Measurements from ENCODE around the gene NRL.

Gene NRL

DNA sequence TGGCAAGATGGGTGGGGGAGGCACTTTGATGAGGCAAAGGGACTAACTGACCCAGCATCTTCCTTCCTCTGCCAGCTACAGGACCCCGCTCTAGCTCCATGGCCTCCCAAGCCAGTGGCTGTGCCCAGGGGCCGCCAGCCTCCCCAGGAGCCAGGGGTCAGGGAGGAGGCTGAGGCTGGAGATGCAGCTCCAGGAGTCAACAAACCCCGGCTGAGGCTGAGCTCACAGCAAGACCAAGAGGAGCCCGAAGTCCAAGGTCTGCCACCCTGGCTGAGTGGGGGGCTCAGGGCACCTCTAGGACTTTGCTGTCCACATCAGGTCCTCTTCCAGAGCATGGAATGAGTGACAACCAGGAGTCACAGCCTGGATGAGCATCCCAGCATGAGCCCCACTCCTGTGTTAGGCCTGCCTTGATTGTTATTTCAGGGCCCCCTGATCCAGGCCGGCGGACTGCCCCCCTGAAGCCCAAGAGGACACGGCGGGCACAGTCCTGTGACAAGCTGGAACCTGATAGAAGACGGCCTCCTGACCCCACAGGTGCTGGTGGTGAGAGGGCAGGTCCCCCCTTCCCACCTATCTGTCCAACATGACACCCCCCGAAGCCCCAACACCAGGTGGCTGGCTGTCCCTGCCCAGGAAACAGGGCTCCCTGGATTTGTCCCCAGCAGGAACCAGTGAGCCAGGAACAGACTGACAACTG lies 45.9 kb downstream of the NRL start:
- no peak for DNase-seq (ENCODE audit: low read depth in 3 of 3, low spot score in 1 of 3)

DNA sequence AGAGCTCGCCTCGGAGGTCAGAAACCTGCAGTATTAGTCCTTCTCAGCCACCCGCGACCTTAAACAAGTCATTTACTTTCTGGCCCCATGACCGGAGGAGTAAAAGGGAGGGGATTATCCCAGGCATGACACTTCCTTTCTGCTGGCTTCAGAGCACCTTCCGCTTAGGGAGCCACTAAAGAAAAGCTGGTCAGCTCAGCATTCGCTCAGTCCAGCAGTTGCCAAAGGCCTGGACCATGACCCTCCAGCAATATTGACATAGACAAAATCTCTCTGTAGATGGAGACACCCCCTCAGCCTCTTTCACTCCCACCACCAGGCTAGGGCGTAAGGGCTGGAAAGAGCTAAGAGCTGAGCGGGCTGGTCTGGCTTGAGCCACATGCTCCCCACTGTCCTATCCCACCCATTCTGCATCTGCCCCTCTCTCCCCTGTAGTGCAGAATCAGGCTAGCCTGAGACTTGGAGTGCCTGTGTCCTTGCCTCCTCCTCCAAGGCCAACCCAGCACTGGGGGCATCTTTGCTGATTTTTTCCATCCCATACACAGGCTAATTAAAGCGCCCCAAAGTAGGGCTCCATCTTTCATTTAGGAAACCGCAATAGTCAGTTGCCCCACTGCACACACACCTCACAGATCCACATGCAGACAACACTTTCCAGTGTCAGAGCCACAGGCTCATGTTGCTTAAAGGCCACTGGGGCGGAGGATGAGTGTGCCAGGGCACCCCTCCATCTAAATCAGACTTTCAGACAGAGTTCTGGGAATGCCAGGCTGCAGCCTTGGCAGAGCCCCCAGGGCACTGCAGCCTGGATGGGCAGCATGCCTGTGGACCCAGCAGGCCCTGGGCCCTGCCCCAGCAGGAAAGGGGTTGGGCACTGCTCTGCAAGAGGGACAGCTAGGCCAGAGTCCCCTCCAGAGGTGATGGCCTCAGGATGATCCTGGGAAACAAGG lies 47.3 kb downstream of the NRL start:
- DNase-seq (ENCODE audit: low read depth in 3 of 3, low spot score in 1 of 3), result no peak

DNA sequence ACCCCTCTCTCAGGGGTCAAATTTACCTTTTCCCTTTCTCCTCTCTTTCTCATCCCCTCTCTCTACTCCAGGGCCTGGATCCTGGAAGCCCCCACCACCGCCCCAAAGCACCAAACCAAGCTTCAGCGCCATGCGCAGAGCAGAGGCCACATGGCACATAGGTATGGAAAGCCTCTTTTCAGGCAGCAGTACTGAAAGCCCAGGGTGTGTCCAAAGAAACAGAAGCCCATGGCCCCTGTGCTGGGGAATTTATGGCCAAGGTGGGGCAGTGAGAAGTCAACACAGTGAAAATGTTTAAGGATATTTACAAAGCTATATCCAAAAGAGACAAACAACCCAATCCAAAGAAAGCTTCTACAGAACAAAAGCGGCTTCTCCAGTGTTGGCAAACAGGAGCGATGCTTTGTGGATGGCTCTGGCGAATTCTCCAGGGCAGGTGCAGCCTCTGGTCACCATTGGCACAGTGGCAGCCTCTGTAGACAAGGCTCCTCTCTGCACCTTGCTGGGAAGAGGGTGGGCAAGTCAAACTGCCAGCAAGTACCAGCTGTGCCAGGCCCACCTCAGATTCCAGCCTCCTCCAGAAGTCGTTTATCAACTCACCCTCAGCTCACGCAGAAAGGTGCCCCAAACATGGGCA lies 48.1 kb downstream of the NRL start:
- no peak for DNase-seq (ENCODE audit: low read depth in 3 of 3, low spot score in 1 of 3)

DNA sequence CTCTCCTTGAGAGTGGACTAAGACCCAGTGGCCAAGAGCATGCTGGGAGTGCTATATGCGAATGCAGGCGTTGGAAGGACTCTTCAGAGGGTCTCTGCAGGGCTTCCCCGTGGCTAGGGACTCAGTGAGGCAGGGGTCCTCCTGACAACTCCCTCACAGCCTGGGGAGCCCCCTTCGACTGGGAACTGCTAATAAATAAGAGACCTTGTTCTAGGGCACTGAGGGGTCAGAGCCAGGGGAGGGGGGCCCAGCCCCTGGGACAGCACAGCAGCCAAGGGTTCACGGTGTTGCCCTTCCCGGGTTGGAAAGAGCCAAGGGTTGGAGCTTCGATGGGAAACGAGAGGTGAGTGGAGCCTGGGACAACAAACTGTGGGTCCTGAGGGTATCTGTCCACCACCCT lies 49.3 kb downstream of the NRL start:
- DNase-seq (ENCODE audit: low read depth in 3 of 3, low spot score in 1 of 3), result no peak

DNA sequence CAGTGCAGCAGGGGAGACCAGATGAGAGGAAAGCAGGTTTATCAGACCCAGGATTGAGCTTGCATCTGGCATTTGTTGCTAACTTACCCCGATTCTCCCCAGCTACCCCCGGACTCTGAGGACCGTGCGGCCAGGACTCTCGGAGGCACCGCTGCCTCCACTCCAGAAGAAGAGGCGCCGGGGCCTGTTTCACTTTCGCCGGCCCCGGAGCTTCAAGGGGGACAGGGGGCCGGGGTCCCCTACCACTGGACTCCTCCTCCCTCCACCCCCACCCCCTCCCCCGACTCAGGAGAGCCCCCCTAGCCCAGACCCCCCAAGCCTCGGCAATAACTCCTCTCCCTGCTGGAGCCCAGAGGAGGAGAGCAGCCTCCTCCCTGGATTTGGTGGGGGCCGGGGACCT lies 49.9 kb downstream of the NRL start:
- no peak for DNase-seq (ENCODE audit: low read depth in 3 of 3, low spot score in 1 of 3)

DNA sequence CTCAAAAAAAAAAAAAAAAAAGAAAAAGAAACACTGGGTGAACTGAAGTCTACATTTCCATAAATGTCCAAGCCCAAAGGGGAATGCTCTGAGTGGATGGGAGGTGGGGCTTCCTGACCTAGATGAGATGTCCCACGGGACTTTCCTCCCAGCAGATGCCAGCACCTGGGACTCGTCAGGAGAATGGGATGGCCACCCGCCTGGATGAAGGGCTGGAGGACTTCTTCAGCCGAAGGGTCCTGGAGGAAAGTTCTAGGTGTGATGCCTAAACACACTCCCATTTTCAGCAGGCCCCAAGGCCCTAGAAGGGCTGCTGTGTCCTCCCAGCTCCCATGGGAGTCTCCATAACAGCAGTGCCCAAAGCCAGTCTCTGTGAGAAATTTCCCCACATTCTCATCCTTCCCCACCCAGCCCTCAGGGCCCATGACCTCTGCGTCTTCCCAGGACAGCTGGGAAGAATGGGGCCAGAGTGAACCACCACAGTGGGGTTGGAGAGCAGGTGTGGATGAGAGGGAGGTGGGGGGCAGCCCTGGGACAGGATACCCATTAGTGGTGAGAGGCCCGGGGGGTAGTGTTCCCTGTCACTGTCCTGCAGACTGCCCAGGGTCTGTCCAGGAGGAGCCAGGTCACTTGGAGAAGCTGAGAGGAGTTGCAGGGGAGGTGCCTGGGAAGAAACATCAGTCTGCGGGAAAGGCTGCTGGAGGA lies 50.5 kb downstream of the NRL start:
- DNase-seq (ENCODE audit: low read depth in 3 of 3, low spot score in 1 of 3), result no peak

DNA sequence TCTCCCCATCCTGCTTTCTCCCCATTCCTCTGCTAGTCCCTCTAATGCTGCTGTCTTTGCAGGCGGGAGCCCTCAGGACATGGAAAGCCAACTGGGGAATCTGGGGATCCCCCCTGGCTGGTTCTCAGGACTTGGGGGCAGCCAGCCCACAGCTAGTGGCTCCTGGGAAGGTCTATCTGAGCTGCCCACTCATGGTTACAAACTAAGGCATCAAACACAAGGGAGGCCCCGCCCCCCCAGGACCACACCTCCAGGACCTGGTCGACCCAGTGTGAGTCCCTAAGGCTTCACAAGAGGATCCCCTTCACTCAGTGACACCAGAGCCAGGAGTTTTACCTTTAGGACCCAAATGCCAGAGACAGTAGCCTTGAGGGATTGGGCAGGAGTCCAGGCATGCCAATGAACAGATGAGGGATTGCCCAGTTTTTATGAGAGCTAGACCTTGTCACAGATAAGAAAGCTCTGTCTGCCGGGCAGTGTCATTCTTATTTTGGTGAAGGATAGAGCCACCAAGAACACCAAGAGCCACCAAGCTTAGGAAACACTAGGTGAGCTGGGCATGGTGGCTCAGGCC lies 51.4 kb downstream of the NRL start:
- no peak for DNase-seq (ENCODE audit: low read depth in 3 of 3, low spot score in 1 of 3)

DNA sequence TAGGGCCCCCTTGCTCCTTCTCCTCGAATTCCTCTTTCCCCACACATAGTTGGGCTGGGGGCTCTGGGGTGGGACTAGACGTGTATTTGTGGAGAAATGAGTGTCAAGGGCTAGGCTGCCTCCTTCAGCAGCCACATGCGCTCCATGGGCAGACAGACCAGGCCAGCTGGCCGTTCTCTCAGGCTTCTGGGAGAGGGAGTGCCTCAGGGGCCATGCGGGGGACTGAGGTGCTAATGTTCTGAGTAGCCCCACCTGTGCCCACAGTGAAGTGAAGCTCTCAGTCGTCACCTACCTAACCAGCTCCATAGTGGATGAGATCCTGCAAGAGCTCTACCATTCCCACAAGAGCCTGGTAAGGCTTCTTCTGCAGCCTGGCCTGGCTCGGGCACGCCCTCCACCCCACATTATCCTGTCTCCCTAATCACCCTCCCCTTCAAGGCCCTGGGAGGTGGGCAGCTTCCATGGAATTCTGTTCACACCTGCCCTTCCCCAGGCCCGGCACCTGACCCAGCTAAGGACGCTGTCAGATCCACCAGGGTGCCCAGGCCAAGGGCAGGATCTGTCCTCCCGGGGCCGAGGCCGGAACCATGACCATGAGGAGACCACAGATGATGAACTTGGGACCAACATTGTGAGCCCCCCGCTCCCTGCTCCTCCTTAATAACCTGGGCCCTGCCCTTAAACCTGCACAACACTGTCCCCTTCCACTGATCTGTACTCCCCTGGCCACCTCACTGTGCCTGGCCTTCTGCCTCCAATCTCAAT lies 52.4 kb downstream of the NRL start:
- no peak for DNase-seq (ENCODE audit: low read depth in 3 of 3, low spot score in 1 of 3)

DNA sequence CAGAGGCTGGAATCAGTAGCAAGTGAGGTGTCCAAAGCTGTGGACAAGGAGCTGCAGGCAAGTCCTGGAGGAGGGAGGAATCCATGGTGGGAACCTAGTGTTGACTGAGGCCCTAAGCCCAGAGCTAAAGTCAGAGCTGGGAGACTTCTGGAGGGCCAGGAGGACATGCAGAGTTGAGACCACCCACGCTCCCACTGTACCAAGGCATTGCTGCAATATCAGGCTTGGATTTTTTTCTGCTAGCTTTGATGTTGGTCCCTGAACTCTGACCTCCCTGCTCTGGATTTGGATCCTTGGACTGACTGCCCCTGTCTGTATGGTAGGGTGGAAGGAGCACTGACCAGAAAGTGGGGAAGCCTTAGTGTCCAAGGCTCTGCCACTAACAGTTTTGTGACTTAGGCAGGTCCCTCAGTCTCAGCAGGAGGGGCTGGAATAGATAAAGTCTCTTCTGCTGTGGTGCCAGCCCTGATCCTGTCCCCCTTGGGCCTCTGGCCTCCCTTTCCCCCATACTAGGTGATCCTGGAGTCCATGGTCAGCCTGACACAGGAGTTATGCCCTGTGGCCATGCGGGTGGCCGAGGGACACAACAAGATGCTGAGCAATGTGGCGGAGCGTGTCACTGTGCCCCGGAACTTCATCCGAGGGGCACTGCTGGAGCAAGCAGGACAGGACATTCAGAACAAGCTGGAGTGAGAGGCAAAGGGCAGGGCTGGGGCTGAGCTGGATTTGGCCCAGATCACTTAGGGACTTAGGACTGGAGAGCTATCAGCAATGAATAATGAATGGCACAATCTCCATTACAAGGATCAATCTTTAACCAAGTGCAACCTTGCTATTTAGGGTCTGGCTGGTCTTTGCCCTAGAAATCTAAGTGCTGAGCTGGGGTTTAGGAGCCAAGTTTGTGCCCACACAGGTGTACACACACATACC lies 53.5 kb downstream of the NRL start:
- DNase-seq (ENCODE audit: low read depth in 3 of 3, low spot score in 1 of 3), result no peak

DNA sequence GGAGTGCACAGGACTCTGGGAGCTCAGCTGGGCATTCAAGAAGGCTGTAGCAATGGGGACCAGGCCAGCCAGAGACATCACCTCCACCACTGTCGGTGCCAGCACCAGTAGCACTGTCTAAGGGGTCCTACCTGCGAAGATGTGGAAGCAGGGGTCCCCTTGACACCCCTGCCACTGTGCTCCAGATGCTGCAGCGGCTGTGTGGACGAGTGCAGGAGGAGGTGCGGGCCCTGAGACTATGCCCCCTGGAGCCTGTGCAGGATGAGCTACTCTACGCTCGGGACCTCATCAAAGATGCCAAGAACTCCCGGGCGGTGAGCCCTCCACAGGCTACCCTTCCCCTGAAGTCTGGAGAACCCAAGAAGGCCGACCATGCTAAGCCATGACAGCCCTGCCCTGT lies 54.3 kb downstream of the NRL start:
- DNase-seq (ENCODE audit: low read depth in 3 of 3, low spot score in 1 of 3), result no peak

DNA sequence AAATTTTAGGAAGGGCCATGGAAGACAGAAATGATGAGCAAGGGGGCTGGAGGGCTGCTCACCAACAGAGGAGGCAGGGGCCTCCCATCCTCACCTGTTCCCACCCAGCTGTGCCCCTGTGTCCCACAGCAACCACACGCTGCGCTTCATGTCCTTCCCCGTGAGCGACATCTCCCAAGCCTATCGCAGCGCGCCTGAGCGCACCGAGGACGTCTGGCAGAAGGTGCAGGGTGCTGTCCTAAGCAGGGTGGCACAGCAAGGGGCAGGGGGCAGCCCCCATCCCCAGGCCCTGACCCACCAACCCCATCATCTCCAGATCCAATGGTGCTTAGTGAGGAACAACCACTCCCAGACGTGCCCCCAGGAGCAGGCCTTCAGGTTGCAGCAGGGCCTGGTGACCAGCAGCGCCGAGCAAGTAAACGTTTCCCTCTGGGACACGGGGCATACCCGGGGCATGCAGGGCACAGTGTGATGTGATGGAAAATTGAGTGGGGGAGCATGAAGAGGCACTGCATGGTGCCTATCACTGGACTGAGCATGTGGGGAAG lies 54.8 kb downstream of the NRL start:
- no peak for DNase-seq (ENCODE audit: low read depth in 3 of 3, low spot score in 1 of 3)

DNA sequence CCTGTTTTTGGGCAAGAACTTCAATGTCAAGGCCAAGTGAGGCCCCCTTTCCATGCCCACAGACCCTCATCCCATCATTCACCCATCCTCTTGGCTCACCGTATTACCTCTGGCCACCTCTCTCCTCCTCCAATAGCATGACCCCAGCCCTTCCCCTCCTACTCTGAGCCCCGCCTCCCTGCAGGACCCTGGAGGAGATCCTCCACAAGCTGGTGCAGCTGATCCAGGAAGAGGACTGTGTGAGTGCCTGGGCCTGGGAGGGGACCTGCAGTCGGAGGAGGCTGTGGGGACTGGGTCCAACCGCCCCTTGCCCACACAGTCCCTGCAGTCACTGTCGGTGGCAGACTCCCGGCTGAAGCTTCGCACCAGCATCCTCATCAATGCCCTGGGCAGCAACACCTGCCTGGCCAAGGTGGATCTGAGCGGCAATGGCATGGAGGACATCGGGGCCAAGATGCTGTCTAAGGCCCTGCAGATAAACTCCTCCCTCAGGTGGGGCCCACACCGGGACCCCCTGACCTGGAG lies 55.7 kb downstream of the NRL start:
- no peak for DNase-seq (ENCODE audit: low read depth in 3 of 3, low spot score in 1 of 3)

DNA sequence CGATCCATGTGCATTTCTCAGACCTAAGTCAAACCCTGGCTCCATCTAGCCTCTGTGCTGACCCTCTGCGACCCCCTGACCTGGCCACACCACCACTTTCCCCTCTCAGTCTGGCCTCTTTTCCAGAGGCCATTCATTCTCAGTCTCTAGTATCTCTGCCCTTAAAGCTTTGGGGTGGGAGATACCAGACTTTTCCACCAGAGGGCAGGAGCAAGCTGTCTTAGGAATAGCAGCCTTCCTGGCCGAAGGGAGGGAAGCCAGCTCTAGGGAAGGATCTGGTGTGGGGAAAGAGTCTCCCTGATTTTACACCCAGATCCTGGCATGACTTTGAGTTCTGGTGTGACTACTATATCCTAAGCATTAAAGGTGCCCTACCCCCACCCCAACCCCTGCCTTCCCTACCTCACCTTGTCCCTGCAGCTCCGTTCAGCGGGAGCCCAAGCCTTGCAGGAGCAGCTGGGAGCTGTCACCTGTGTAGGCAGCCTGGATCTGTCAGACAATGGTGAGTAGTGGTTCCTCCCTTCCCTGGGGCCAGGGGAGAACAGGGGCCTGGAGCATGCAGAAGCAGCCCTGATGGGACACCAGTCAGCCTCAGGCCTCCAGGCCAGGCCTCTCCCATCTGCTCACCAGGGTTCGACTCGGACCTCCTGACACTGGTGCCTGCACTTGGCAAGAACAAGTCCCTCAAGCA lies 56.3 kb downstream of the NRL start:
- DNase-seq (ENCODE audit: low read depth in 3 of 3, low spot score in 1 of 3), result peak in 1 of 3 donors; percentile 30

DNA sequence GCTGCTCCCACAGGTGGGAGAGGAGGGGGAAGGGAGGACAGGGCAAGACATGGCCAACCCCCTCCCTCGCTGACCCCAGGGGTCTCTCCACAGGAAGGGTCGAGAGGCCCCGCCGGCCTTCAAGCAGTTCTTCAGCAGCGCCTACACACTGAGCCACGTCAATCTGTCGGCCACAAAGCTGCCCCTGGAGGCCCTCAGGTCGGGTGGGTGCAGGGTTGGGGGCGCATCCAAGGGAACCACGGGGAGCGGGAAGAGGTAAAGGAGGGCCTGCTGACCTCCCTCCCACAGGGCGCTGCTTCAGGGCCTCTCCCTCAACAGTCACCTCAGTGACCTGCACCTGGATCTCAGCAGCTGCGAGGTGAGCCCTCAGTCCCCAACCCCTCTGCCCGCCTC lies 56.9 kb downstream of the NRL start:
- no peak for DNase-seq (ENCODE audit: low read depth in 3 of 3, low spot score in 1 of 3)

DNA sequence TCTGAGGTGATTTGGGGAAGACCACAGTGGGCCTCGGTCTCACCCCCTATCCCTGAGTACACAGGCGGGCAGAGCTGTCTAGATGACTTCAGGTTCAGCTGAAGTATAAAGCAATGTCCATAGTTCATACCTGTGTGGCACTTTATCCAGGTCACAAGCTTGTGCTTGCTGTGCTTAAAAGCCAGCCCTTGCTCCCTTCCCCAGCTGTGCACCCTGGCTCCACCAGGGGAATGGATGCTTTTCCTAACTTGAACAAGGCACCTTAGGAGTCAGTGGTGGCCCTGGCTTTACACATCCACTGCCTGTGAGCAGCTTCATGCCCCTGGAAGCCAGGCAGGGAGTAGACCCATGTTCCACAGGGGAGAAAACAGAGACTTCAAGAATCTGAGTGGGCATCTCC lies 57.5 kb downstream of the NRL start:
- no peak for DNase-seq (ENCODE audit: low read depth in 3 of 3, low spot score in 1 of 3)

DNA sequence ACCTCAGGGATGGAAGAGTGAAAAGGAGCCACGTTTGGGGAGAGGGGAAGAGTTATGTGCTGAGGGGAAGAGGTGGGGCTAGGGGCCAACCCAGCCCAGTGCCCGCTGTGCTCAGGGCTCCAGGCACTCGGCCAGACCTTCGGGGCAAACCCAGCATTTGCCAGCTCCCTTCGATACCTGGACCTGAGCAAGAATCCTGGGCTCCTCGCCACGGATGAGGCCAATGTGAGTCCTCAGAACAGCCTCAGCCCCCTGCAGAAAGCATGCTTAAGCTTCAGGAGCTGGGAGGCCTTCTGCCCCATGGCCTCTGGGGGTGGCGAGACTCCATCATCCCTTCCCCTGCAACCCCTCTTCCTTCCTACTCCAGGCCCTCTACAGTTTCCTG lies 58.0 kb downstream of the NRL start:
- DNase-seq (ENCODE audit: low read depth in 3 of 3, low spot score in 1 of 3), result no peak

DNA sequence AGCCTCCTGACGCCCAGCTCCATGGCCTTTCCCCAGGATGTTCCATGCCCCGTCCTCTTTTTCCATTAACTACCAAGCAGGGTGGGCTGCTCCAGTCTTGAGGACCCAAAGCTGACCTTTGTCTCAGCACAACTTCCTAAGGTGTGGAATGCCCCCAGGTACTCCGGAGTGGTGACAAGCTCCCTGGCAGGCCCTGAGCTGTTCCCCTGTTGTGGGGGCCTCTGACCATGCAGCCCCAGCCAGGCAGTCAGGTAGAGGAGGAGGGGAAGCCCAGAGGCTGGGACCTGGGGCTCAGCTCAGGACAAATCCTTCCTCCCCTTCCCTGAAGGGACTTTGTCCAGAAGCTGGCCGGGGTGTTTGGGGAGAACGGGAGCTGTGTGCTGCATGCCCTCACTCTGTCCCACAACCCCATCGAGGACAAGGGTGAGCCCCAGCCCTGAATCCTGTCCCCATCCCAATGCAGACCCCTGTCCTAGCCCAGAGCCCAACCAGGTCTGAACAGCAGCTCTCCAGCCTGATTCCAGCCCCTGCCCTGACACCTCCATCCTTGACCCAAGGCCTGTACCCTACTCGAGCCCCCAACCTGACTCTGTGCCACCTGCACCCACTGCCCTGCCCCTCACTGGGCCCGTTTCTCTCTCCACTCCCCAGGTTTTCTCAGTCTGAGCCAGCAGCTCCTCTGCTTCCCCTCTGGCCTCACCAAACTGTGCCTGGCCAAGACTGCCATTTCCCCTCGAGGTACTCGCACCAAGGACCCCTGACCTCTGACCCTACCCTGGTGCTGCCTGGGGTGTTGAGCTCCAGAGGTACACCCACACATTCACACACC lies 58.6 kb downstream of the NRL start:
- DNase-seq (ENCODE audit: low read depth in 3 of 3, low spot score in 1 of 3), result no peak
